GM18498 (cell line): ENCODE measurements around the gene RNFT1.
A peak's percentile ranks its signal among the peaks of the same experiment; 100 is the strongest.
"Not testable (repeated sequence)": the region's sequence is repeated elsewhere in the genome, so short reads cannot be mapped to it uniquely, and the experiment has no call there.

Source experiments
- ATAC-seq: cut with Tn5 transposase; IDR thresholded peaks from one replicate; pipeline ENCODE4 v1.9.1; 2021; ENCODE audit warnings: mild to moderate bottlenecking, moderate library complexity; ENCODE audit not compliant: unreplicated experiment

RNFT1 gene

DNA sequence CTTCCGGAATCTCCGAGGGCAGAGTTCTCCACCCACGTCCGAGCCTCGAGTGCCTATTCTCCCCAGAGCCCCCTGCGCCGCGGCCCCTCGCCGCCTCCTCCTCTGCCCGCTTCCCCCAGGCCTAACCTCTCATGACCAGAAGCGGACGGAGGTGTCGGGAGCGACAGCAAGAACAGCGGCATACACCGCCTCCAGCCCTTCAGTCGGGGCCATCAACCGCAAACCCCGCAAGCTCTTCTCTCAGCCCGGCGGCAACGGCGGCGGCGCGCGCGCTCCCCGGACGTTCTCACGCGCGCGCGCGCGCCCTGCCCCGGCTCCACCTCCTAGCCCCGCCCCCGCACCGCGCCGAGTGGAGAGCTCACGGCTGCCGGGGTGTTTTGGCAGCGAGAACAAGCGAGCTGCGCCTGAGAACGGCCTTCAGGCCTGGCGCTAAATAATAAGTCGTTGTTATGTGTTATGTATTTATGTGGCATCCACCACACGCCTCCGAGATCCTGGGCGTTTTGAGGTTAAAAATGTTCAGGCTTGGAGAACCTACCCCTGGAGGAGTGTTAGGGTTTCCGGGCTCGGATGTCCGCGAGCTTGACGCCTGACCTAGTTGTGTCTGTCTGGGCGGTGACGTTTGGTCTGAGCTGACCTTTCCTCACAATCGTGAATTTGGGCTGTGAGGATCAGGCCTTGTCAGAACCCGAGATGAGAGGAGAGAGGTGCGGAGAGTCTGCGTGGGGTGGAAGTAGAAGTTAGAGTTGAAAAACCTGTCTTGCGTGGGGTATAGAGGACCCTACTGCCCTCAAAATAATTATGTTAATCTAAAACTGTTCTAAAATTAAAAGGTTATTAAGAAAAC is at the start of gene RNFT1:
Gene RNFT1, minus strand, starts transcription at position 259 of the 847 bp plus-strand sequence. Its CDS starts 77 bp downstream, at position 182.
- peak; percentile 87 for ATAC-seq

DNA sequence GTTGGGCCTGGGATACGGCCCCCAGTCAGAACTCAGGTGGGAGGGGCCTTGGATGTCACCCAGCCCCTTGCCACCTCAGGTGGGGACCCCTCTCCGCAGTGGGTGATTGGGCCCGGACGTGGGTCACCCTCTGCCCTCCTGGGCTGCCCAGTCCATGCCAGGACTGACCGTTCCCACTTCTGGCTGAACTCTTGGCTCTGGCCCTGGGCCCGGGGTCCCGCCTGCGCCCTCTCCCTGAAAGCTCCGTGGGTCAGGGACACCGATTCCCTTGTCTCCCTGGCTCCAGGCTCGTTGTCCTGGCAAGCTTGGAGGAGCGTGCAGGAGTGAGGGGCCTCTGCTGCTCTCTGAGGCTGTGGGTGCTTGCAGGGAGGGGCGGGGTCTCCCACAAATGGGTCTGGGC is 44.8 kb upstream of the RNFT1 start:
- not testable (repeated sequence) for ATAC-seq

DNA sequence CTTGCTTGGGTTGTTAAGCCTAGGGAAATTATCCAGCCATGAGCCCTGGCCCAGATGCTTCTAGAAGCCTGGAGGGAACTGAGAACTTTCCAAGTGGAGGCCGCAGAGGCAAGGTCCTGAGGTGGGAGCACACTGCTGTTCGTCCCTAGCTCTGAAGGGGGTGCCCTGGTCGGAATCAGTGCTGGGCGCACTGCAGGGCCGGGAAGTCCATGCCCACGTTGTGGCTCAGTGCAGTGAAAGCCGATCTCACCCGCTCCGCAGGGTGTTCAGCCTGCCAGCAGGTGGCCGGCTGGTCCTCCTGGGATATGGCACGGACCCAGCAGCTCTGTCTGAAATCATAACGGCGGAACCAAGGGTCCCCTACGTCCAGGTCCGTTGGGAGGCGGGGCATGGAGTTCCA is 43.8 kb upstream of the RNFT1 start:
- not testable (repeated sequence) for ATAC-seq

DNA sequence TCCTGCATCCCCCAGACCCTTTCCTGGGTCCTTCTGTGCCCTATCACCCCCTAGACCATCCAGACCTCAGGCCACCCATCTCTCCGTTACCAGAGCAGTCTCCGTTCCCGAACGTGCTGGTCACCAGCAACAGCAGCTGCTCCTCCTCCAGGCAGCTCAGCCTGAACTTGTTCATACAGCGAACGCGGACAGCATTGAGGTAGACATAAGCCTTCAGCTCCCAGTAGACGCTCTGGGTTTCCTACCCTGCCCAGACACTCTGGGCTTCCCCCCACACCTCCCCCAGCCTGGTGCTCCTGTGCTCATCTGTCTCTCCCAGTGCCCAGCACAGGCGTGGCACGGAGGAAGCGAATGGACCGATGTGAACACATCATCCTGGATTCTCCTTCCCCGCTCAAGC is 41.6 kb upstream of the RNFT1 start:
- ATAC-seq, result no peak

DNA sequence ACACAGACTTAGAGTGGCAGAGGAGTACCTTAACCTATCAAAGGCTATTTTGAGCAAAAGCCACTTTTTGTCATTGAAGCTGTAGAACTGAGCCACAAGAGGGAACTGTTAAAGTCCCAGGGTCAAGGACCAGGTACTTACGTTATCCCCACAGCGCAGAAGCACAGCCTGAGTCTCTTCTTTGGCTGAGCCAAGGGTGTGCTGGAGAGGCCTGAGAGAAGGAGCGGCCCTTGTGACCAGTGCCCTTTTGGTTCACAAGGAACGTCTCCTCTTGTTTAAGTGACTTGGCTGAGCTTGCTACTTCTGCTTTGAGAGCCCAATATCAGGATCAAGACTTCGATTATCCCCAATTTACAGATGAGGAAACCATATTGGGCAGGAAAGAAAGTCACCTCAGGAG is 40.0 kb upstream of the RNFT1 start:
- ATAC-seq, result not testable (repeated sequence)

DNA sequence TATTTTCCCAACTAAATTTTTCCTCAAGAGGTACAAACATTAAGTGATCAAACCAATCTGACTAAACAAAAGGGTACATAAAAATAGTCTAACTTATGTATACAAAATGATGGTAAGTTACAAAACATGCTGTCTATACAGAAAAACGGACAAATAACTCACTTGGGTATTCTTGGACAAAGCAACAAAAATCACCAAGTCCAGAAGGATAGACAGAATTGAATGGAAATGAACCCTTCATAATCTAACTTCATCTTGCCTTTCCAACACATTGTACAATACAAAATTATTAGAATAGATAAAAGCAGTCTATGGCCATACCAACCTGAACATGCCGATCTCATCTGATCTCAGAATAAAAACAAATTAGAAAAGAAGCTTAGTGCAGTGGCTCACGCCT is 37.9 kb upstream of the RNFT1 start:
- not testable (repeated sequence) for ATAC-seq

DNA sequence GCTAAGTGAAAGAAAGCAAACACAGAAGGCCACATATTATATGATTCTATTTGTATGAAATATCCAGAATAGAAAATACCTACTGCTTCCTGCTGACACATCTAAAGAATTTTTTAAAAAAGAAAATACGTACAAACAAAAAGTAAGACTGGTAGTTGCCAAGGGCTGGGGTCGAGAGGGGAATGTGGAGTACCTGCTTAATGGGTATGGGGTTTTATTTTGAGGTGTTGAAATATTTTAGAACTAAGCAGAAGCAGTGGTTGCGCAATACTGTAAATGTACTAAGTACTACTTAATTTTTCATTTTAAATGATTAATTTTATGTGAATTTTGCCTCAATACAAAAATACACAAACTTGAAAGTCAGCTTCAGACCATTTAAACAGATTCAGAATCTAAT is 32.1 kb upstream of the RNFT1 start:
- ATAC-seq, result not testable (repeated sequence)

DNA sequence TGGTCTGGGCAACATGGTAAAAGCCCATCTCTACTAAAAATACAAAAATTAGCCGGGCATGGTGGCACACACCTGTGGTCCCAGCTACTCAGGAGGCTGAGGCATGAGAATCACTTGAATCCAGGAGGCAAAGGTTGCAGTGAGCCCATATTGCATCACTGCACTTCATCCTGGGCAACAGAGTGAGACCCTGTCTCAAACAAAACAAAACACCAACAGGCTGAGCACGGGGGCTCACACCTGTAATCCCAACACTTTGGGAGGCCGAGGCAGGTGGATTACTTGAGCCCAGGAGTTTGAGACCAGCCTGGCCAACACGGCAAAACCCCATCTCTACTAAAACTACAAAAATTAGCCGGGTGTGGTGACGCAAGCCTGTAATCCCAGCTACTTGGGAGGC is 10.6 kb upstream of the RNFT1 start:
- not testable (repeated sequence) for ATAC-seq

- not testable (repeated sequence) for ATAC-seq
These were observed 8.9 kb upstream of the RNFT1 start for GRCh38 chr17:59973483-59973882.

DNA sequence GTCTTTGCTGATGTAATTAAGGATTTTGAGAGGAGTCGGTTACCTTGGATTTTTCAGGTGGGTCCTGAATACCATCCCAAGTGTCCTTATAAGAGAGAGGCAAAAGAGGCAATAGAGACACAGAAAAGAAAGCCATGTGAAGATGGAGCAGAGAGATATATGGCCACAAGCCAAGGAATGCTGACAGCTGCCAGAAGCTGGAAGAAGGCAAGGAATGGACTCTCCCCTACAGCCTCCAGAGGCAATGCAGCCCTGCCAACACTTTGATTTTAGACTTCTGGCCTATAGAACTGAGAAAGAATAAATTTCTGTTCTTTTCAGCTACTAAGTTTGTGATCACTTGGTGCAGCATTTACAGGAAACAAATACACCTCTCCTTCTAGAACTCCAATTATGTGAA is 8.2 kb upstream of the RNFT1 start:
- ATAC-seq, result no peak

GRCh38 chr17:59971771-59972170 is 7.2 kb upstream of the RNFT1 start:
- not testable (repeated sequence) for ATAC-seq

GRCh38 chr17:59963738-59964481 is 630 bp downstream of the RNFT1 start:
- peak; percentile 46 for ATAC-seq

- ATAC-seq, result no peak
These were observed 1.7 kb downstream of the RNFT1 start for GRCh38 chr17:59962739-59963318.

- ATAC-seq, result not testable (repeated sequence)
These were observed 5.0 kb downstream of the RNFT1 start for GRCh38 chr17:59959574-59959973.

DNA sequence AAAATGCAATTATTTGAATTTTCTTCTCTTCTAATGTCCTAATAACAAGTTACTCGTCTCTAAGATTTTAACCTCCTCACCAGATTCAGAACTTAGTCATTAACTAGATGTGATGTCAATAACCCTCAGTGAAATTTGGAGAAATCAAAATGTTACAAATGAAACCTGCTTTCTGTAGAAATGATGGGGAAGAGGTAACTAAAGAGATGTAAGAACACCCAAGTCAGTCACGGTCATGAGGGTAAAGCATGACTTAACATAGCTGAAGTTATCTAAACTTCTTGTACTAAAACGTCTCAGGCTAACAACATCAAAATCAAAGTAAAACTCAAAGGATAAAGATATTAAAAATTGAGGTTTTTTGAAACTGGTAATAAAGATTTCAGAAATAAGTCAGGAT is 9.7 kb downstream of the RNFT1 start:
- ATAC-seq, result no peak

DNA sequence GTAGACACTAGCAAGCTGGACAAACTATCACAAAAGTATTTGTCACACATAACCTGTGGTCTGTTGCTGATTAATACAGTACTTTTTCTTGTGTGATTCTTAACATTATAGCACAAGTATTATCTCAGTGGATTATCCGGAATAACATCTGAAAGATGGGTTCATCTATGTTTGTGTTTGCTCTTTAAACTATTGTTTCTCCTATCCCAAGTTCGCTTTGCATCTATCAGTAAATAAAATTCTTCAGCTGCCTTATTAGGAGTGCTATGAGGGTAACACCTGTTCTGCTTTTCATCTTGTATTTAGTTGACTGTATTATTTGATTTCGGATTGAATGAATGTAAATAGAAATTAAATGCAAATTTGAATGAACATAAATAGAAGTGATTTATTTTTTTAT is 14.5 kb downstream of the RNFT1 start:
- no peak for ATAC-seq

DNA sequence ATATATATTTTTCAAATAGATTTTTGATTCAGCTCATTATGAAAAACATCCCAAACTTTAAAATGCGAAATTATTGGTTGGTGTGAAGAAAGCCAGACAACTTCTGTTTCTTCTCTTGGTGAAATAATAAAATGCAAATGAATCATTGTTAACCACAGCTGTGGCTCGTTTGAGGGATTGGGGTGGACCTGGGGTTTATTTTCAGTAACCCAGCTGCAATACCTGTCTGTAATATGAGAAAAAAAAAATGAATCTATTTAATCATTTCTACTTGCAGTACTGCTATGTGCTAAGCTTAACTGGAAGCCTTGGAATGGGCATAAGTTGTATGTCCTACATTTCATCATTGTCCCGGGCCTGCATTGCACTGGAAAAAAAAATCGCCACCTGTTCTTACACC is 17.2 kb downstream of the RNFT1 start:
- ATAC-seq, result not testable (repeated sequence)

- not testable (repeated sequence) for ATAC-seq
These were observed 18.1 kb downstream of the RNFT1 start for GRCh38 chr17:59946433-59946832.

GRCh38 chr17:59941131-59941530 is 23.4 kb downstream of the RNFT1 start:
- no peak for ATAC-seq

- ATAC-seq, result not testable (repeated sequence)
These were observed 23.8 kb downstream of the RNFT1 start for GRCh38 chr17:59940697-59941096.

DNA sequence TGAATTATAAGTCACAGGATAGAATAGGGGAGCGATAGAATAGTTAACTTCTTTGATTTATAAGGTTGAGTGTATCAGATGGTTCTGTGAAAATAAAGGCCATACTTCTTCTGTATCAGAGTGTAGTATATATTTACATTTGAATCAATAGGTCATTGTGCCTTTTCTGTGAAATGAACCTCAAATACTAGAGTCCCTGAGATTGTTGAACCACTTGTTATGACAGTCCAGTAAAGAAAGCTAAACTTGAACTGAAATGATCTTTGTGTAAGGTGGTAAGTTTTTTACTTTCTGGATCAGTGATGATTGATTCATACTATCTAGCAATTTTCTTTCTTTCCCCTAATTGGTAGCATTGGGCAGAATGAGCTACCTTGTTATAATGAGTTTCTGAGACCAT is 31.2 kb downstream of the RNFT1 start:
- ATAC-seq, result not testable (repeated sequence)

DNA sequence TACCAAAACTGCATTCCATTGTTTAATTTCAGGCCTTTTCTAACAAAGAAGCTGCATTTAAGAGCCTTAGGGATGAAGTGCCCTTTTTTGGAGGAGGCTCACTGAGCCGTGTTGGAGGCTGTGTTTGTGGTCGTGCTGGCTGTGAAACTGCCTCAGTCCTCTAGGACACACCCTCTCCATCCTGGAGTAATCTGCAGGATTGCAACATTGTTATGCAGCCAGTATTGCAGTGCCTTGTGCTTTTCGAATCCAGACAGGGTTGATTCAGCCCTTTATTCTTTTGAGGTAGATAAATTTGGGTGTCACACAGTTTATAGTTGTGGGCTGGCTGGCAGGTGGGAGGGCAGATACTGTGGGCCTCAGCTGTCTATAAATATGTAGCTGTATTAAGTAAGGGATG is 33.8 kb downstream of the RNFT1 start:
- not testable (repeated sequence) for ATAC-seq
